Left cardiac atrium (tissue), 4 donors: ENCODE measurements around the gene NSG1. TPM values are rescaled to one million over a fixed set of nuclear protein-coding genes. Genes with fewer than 3 reads are reported as not detected.
A peak's percentile ranks its signal among the peaks of the same experiment; 100 is the strongest.

ENCODE experiments used
- ATAC-seq, 2 donors: fragments of 200-7000 bp; cut with Tn5 transposase; one replicate each; pipeline ENCODE4 v1.9.1; 2020; ENCODE audit warnings: mild to moderate bottlenecking in 2 of 2, moderate library complexity in 2 of 2
- DNase-seq: peaks from one replicate; pipeline ENCODE4 v3.0.0-alpha.2; 2020
- intact Hi-C, 2 donors: fragments of 100-400 bp; cut with DNase I; formaldehyde crosslinking; loops; one replicate each; pipeline versions ENCODE4 v1.14.1 to v1.15.1; 2022 to 2023
- total RNA-seq, 2 donors: library from RNA; stranded (reverse); fragmentation: NEBNext Ultra II Directional; extraction: Animal tissue kit (Norgen Biotek cat#: 25700); gene quantifications; one replicate each; pipeline ENCODE4 v1.2.1, GENCODE V29; 2021
- donor health status: DM: no; HTN: yes; CAD: no.
- donor health status: DM: no; HTN: yes; CAD: no; lungs with severe emphysema.
- donor health status: DM: yes; HTN: yes; CAD: no.
- donor health status: Dilated cardiomyopathy.

NSG1 gene
- total RNA-seq, 2 donors from 2014 or later, result 10.1 to 16.8 TPM

DNA sequence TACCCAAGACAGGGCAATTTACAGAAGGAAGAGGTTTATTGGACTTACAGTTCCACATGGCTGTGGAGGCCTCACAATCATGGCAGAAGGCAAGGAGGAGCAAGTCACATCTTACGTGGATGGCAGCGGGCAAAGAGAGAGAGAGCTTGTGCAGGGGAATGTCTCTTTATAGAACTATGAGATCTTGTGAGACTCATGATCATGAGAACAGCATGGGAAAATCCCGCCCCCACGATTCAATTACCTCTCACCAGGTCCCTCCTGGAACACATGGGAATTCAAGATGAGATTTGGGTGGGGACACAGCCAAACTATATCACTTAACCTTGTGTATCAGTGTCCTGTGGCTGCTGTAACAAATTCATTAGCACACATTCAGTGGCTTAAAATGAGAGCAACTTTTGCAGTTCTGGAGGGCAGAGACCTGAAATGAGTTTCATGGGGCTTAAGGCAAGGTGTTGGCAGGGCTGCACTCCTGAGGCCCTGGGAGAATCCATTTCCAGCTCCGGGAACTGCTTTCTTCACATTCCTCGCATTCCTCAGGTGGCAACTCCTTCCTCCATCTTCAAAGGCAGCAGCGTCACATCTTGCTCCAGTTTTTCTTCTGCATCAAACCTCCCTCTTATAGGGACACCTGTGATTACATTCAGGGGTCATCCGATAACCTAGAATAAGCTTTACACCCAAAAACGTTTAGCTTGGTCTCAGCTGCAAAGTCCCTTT, 22.3 kb upstream of the NSG1 start:
- ATAC-seq (no peak), DNase-seq (no peak)
- intact Hi-C loops, result no loop called here

DNA sequence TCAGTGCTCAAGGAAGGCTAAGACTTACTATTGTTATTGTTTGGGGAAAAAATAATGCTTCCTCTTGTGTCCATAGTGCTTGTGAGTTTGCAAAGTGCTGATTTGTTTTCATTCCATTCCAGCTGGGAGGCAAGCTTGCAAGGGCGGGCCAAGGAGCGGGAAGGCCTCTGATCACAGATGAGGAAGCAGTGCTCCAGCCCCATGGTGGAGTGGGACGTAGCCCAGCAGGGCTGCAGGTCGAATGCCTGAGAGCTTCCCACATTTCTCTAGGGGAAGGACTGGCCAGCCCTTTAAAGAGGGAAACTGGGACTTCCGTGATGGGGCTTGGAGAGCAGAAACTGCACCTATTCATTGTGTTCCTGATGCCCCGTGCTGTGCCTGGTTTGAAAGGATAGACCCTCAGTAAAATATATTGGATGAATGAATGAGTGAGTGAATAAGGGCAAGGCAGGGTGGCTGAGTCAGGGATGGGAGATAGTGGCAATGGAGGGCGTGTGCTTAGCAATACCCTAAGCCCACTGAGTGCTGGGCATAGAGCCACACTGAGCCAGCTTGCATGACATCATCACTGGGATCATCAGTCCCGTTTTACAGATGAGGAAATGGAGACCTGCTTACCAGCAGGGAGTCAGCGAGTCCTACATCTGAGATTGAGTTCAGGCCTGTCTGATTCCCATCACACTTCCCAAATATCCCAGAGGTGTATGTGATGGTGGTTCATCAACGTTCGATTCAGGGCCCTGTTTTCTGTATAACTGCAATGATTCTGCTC, 17.9 kb upstream of the NSG1 start:
- DNase-seq (no peak), ATAC-seq (peak in 1 of 2 donors; percentile 35)
- intact Hi-C loops, result no loop called here

DNA sequence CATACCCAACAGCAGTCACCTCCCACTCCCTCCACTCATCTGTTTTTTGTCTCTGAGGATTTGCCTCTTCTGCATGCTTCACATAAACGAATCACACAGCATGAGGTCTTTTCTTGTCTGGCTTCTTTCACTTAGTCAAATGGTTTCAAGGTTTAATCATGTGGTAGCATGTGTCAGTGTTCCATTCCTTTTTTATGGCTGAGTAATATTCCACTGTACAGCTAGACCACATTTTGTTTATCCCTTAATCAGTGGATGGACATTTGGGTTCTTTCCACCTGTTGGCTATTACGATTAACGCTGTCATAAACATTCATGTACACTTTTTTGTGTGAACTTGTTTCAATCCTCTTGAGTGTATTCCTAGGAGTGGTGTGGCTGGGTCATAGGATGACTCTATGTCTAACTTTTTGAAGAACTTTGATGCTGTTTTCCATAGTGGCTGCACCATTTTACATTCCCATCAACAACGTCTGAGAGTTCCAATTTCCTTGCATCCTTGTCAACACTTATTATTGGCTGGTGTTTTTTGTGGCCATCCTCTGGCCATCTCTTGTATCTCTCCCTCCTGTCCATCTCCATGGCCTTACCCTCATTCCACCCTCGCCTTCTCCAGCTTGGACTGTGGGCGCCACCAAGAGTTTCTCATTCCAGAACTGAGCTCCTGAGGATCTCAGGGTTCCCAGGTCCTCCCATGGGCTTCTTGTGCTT, 12.4 kb upstream of the NSG1 start:
- DNase-seq (no peak), ATAC-seq (no peak)
- intact Hi-C loops, result no loop called here

DNA sequence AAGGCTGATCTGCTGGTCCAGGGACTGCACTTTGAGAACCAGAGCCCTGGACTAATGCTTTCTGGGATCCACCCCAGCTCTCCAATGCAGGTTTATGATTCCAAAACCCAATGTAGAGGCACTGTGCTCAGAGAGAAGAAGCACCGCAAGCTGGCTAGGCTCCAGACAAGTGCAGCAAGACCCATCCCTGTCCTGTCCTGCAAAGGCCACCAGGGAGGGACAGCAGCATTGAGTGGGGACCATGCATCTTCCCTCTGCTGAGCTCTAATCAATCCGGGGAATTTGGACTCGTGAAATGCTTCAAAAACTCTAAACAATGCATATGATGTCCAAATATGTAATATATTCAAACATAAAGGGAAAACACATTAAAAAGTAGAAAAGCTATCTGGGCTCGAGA, 10.8 kb upstream of the NSG1 start:
- DNase-seq (no peak), ATAC-seq (no peak)
- intact Hi-C loops, result no loop called here

DNA sequence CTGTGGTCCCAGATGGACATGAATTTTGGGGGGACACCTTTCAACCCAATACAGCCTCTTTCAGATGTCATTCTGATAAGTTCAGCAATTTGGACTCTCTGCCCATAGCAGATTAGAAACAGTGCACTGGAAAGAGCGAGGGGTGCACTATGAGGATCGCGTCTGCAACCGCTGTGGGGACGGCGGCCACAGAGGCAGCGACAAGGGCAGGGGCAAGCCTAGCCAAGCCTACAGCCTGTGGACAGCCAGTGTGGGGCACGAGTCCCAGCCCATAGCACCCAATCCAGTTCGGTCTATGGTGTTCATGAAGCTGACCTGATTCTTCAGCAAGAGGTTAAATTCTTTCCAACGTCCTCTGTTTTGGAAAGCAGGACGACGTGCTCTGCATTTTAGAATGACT, 9.7 kb upstream of the NSG1 start:
- ATAC-seq (no peak), DNase-seq (no peak)
- intact Hi-C loops, result no loop called here

DNA sequence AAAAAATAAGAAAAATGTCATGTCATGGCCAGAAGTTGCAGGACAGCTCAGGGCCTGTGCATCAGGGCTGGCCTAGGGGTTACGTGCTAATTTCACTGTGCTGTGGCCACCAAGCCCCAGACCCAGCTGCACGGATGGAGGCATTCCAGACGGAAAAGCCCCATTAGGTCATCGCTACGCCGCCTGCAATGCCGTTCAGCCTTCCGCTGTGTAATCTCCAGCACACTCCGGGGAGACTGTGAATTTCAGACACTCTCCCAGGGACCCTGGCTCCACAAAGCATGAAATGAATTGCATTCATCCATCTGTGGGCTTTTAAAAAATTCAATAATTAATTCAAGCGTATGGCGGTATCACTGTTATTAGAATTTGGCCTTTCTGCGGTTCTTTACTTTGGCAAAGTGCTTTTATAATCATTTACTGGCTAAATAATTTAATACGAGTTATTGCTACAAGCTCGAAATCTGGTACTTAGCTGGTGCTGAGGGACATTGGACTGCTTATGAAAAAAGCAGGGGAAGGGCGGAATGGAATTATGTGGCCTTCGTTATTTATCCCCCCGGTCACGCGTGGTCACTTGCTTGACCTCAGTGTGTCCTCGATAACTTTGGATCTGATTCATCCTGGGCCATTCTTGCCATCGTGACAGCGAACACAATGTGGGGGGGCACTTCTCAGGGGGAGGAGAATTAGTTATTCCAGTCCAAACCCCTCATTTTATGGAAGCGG, 9.0 kb upstream of the NSG1 start:
- DNase-seq (no peak), ATAC-seq (peak in 1 of 2 donors; percentile 84)
- intact Hi-C loops, result no loop called here

DNA sequence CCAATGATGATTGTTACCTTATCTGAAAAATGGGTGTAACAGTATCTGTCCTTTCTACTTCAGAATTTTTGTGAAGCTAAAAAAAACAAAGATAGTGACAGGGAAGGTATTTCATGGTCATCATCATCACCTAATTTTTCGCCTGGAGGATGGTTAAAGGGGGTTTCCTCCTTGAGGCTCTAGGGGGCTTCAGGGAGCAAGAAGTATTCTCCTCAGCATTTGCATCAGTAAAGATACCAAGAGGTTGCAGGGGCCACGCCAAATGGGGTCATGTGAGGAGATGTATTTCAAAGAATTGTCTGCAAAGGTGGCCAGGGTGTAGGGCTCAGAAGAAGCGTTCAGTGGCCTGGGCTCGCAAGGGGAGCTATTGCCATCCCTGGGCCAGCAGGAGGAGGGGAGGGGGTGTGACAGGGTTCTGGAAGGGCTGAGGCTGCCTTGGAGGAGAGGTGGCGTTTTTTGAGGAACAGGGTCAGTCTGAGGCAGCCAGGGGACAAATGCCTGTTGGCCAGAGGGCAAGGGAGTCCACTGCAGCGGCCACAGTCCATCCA, 7.3 kb upstream of the NSG1 start:
- DNase-seq, result no peak
- no peak for ATAC-seq
- intact Hi-C loops, result no loop called here

DNA sequence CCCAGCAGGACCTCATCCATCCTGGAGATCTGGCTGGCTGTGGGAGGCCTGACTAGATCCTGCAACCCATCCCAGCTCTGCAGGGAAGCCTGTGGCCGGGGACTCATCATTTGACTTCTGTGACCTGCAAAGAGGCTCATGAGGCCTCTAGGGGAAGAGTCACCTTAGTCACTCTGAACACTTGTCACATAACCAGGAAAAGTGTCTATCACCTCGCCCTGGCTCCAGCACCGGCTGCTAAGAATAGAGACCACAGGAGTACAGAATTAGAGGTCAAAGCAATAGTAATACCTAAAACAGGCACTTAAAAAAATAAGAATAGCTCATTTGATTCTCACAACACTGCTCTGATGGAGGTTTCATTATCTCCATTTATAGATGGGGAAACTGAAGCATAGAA, 3.8 kb upstream of the NSG1 start:
- peak in 1 of 2 donors; percentile 32 for ATAC-seq
- DNase-seq, result no peak
- intact Hi-C loops, result no loop called here

DNA sequence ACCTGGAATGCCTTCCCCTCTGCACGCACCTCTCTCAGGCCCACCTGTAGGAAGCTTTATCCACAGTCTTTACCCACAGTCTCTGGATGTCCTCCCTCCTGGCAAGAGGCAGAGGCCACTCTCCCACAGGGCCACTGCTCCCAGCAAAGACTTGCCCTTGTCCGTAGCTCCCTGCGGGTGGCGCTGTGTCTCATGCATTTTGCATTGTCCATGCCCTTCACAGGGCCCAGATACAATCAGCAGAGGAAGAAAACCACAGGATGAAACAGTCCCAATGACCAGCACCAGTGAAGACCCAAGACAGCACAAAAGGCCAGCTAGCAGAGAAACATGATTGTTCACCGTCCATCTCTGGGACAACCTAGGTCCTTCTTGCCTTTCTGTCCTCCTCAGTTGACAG, 2.1 kb upstream of the NSG1 start:
- intact Hi-C loops, result no loop called here
- DNase-seq, result no peak
- no peak for ATAC-seq

DNA sequence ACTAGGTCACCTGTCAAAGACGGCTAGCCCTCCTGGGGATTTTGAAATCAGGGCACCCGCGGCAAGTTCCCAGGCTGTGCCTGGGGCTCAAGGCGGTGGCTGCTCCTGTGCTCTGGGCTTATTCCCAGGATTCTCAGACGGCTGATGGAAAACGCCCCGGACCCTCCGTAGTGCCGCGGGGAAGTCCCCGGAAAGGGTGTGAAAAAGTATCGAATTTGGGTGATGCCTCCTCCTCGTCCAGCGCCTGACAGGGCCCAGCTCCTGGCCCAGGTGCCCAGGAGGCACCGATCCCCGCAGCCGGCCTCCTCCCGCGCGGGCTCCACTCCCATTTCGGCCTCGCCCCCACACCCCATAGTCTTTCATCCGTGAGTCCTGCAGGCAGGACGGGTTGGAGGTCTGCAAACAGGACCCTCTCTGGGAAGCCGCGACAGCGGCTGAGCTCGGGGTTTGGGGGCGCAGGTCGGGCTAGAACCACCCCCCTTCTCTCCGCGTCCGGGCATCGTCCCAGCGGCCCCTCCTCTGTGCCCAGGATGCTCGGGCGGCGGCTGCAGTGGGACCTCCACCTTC, 1.1 kb upstream of the NSG1 start:
- ATAC-seq, result no peak
- no peak for DNase-seq
- intact Hi-C loops, result no loop called here

DNA sequence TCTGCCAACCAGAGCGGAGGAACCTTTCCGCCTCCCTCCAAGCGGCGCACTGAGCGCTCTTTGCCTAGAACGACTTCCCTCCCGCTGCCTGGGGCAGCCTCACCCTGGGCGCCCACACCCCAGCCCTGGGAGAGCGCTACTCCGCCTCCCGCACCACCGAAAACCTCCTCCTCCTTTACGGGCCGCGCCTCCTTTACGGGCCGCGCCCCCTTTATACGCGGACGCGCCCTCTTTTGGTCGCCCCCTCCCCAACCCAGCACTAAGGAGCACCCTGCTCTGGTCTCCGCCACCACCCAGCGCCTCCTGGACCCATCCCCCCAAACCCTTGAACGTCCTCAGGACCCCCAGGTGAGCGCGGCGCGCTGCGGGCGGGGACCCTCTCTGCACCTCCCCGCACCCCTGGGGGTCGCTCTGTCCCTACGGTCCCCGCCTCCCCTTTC, 586 bp upstream of the NSG1 start:
- intact Hi-C loops, result no loop called here
- peak; percentile 53 for DNase-seq

DNA sequence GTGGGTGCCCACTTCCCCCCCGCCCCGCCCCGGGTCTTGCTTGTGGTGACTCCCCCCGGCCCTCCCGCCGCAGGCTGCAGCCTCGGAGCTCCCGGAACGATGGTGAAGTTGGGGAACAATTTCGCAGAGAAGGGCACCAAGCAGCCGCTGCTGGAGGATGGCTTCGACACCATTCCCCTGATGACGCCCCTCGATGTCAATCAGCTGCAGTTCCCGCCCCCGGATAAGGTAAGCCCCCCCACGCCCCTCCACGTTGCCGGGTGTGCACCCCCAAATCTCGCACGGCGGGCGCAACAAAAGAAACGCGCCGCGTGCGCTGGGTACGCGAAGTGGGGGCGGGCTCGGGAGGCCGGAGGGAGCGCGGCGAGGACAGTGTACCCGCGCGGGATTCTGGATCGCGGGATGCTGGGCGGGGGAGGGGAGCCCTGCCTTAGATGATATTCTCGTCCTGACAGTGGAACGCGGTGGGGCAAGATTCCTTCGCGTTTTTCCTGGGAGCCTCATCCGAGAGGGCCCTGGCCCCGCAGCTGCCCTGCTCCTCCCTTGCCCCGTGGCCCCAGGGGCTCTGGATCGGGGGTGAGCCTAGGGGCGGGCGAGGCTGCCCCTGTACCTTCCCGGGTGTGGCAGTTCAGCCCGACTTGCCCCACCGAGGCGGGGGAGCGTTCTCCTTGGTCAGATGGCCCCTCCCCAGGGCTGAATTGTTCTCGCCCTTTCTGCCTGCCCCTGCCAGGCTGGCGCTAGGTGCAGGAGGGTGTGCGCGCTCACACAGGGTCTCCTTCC, 819 bp downstream of the NSG1 start:
- DNase-seq (no peak), ATAC-seq (peak; percentile 24)
- intact Hi-C loops, result no loop called here

More for the DNA sequence above, 586 bp upstream of the NSG1 start:
- peak; percentile 51 to 76 for ATAC-seq

DNA sequence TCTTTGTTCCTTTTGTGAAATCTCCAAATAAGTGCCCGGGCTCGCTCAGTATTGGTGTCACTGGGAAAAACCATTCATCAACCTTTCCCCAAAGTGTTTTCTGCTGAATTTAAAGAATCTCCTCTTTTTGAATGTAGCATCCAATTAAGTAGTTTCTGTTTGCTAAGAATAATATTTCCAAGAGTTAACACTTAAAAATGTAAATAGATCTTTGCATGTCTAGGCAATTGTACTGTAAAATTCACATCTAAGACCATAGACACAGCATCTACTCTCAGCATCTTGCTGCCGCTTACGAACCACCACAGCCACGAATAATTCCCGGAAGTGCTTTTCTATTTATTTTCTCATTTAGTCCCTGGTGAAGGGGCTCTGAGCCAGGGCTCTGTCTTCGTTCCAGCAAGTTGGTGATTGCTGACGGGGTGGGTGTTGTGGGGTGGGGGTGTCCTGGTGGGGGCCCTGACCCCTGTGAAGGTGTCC, 1.4 kb downstream of the NSG1 start:
- intact Hi-C loops, result no loop called here
- ATAC-seq (no peak), DNase-seq (no peak)

DNA sequence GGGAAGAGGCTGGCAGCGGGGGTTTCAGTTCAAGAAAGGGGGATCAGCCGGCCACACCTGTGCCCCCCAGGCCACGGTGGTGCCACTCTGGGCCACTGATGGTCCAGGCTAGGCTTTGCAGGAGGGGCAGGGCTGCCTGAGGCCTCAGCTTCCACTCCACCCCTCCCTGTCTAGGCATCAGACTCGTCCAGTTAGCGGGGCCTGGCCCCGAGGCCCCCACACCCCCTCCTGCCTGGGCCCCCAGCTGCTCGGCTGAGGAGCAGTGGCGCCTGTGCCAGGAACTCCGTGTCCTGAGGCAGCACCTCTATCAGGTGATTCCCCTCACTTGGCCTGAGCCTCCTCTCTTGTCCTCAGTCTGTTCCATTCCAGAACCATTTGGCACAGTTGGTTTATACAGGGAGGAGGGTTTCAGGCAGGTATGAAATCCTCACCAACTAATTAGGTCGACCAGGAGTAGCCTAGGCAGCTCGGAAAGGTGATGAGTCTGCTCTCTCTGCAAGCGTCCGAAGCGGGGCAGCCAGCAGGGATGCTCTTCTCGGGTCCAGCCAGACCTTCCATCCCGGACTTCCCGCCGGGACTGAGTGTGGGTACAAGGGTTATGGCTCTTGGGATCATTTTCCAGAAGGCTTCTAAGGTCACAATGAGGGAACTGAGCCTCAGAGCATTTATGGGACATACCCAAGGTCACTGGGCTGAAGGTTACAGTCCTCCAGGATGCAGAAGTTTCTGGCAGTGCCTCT, 2.1 kb downstream of the NSG1 start:
- intact Hi-C loops, result no loop called here
- DNase-seq, result no peak
- ATAC-seq, result no peak

DNA sequence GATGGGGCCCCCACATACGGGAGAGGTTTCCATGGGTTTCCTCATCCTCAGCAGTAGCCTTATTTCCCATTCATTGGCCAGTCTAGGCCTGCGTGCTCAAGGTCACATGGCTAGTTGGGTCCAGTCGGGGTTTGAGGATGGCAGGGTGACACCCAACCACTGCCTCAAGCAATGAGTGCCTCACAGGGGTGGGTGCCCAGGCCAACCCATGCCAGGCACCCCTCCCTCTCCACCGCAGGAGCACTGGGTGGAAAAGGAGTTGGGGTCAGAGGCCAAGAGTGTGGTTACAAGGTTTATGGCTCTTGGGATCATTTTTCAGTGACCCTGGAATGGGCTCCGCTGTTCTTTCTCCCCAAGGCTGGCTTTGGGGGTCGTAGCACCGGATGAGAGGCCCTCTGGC, 3.1 kb downstream of the NSG1 start:
- ATAC-seq, result no peak
- intact Hi-C loops, result no loop called here
- DNase-seq, result no peak

DNA sequence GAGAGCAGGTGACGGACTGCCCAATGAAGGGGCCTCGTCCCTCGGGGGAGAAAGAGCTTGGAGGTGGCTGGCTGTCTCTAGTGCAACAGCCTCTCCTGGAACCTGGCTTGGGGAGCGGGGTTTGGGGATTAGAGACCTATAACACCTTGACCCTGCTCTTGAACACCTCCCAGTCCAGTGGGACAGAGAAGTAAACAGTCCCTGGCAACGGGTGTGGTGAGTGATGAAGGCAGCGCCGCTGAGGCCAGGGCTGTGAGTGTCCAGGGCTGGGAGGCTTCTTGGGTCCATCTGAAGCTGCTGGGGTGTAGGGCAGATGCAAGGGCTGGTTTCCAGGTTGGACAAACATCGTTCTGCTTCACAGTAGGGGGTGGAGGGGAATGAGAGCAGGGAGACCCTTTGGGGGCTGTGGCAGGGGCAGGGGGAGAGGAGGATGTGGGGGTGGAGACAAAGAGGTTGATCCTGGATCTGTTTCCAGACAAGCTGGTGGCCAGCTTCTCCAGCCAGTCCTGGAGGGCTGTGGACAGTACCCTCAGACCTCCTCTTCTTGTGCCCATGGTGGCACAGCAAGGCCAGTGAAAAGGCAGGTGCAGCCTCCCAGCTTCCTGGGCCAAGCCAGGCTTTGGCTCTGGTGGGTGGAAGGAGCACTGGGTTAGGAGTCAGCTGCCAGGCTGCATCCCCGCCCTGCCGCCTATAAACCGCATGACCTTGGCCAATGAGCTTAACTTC, 3.8 kb downstream of the NSG1 start:
- ATAC-seq (no peak), DNase-seq (no peak)
- intact Hi-C loops, result no loop called here

DNA sequence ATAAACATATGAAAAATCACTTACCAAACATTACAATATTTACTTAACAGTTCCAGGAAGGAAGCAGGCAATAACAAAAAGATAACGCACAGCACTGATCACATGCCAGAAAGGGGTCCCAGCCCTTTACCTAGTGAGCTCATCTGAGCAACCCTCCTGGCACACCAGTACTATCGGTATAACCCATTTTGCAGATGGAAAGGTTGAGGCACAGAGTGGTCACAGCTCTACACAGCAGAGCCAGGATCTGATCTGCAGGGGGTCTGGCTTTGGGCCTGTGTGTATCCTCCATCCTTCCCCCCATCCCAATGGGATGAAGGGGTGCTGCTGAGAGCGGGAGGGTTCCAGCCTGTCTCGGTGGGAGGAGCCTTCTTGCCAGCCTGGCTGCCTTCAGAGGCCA, 5.0 kb downstream of the NSG1 start:
- no peak for DNase-seq
- ATAC-seq, result no peak
- intact Hi-C loops, result no loop called here
